Spleen (tissue), 7 donors: ENCODE data around the gene PPIL4.

Experiments
- POLR2A ChIP-seq, 3 donors: fragments of 450-650 bp; IDR thresholded peaks; one replicate each; pipeline ENCODE4 v1.5.1; 2017; ENCODE audit warnings: antibody characterized with exemption in 3 of 3, mild to moderate bottlenecking in 1 of 3
- POLR2AphosphoS5 ChIP-seq, 3 donors: sonication (generic); formaldehyde crosslinking; IDR thresholded peaks; one replicate each; pipeline ENCODE4 v1.5.1; 2017; ENCODE audit warnings: antibody characterized with exemption in 3 of 3
- TF ChIP-seq, protein P1 (sequence below), 11 experiments: fragments of 200-600 bp in 7 of 11; fragments of 450-650 bp in 4 of 11; sonication (generic) in 4 of 11; IDR thresholded peaks in 8 of 11; conservative IDR thresholded peaks in 3 of 11; 1 replicate in 7 of 11; 2 replicates in 4 of 11; pipeline versions ENCODE4 v1.4.0 to v1.8.0; 2016 to 2021; ENCODE audit warnings: antibody characterized with exemption in 11 of 11, inconsistent platforms in 4 of 11, mild to moderate bottlenecking in 1 of 11
- donor health status: DM: no; HTN: no; CAD: no; lungs with moderate emphysema.
- donor health status: DM: no; HTN: no; CAD: no.
- donor health status: DM: no; HTN: no; CAD: no.

GRCh38 chr6:149489967-149490366 lies 55.9 kb downstream of the PPIL4 start:
- TF ChIP-seq, protein P1, sequence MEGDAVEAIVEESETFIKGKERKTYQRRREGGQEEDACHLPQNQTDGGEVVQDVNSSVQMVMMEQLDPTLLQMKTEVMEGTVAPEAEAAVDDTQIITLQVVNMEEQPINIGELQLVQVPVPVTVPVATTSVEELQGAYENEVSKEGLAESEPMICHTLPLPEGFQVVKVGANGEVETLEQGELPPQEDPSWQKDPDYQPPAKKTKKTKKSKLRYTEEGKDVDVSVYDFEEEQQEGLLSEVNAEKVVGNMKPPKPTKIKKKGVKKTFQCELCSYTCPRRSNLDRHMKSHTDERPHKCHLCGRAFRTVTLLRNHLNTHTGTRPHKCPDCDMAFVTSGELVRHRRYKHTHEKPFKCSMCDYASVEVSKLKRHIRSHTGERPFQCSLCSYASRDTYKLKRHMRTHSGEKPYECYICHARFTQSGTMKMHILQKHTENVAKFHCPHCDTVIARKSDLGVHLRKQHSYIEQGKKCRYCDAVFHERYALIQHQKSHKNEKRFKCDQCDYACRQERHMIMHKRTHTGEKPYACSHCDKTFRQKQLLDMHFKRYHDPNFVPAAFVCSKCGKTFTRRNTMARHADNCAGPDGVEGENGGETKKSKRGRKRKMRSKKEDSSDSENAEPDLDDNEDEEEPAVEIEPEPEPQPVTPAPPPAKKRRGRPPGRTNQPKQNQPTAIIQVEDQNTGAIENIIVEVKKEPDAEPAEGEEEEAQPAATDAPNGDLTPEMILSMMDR (IDR thresholded peaks at IDR 0.05 in 8 of 11, conservative IDR thresholded peaks at IDR 0.05 in 3 of 11): no peak
- TF ChIP-seq POLR2AphosphoS5 (IDR thresholded peaks at IDR 0.05): no peak
- TF ChIP-seq POLR2A (IDR thresholded peaks at IDR 0.05): no peak
